CD4-positive, alpha-beta memory T cell (primary cell): ENCODE data around the gene C22orf15. TPM values are rescaled to one million over a fixed set of nuclear protein-coding genes. Genes with fewer than 3 reads are reported as not detected.

Source experiments
- CTCF ChIA-PET: fragments of 350-600 bp; sonication (Branson Sonifier 250); formaldehyde crosslinking; loops from one replicate; lab custom pipeline; 2021; ENCODE audit warnings: inconsistent platforms; ENCODE audit not compliant: partially characterized antibody; lab: Charles Lee
- POLR2A ChIA-PET: fragments of 350-600 bp; sonication (Branson Sonifier 250); formaldehyde crosslinking; loops from one replicate; lab custom pipeline; 2021; ENCODE audit not compliant: partially characterized antibody; lab: Charles Lee
- DNase-seq, 5 donors: peaks; one replicate each; pipeline versions ENCODE4 v3.0.0 to v3.0.0-alpha.2; 2020 to 2022; ENCODE audit warnings: mixed read lengths in 1 of 5
- H3K27ac ChIP-seq: one replicate; pipeline ENCODE4 v1.7.0; 2013; ENCODE audit warnings: low read depth, low read length
- H3K27me3 ChIP-seq: 2 replicates; pipeline ENCODE4 v1.7.0; 2013; ENCODE audit warnings: mild to moderate bottlenecking, low read length, moderate library complexity; ENCODE audit not compliant: insufficient read depth
- H3K36me3 ChIP-seq: 2 replicates; pipeline ENCODE4 v1.7.0; 2013; ENCODE audit warnings: mild to moderate bottlenecking, low read length, moderate library complexity; ENCODE audit not compliant: insufficient read depth
- H3K4me1 ChIP-seq: 2 replicates; pipeline ENCODE4 v1.7.0; 2013; ENCODE audit warnings: mild to moderate bottlenecking, low read length, moderate library complexity; ENCODE audit not compliant: insufficient read depth
- H3K4me3 ChIP-seq, 2 donors: one replicate each; pipeline ENCODE4 v1.7.0; 2013; ENCODE audit warnings: low read length in 2 of 2, mild to moderate bottlenecking in 1 of 2
- H3K9me3 ChIP-seq, 2 donors: one replicate each; pipeline ENCODE4 v1.7.0; 2013; ENCODE audit warnings: low read length in 2 of 2, control low read depth in 1 of 2; ENCODE audit not compliant: control insufficient read depth in 1 of 2
- H3K27ac Mint-ChIP-seq, 7 donors: one replicate each; pipeline ENCODE4 v1.8.0; 2020 to 2021; ENCODE audit warnings: mixed read lengths in 7 of 7, mild to moderate bottlenecking in 6 of 7, inconsistent platforms in 3 of 7, moderate library complexity in 3 of 7
- H3K27me3 Mint-ChIP-seq, 2 donors: one replicate each; pipeline ENCODE4 v1.8.0; 2020 to 2021; ENCODE audit warnings: mixed read lengths in 2 of 2
- H3K36me3 Mint-ChIP-seq, 2 donors: one replicate each; pipeline ENCODE4 v1.8.0; 2020 to 2021; ENCODE audit warnings: mixed read lengths in 2 of 2, inconsistent platforms in 1 of 2, mild to moderate bottlenecking in 1 of 2
- H3K4me1 Mint-ChIP-seq, 4 donors: one replicate each; pipeline ENCODE4 v1.8.0; 2020 to 2021; ENCODE audit warnings: mixed read lengths in 4 of 4, mild to moderate bottlenecking in 1 of 4
- H3K4me3 Mint-ChIP-seq, 8 donors: one replicate each; pipeline ENCODE4 v1.8.0; 2020 to 2021; ENCODE audit warnings: mixed read lengths in 8 of 8, mild to moderate bottlenecking in 7 of 8, moderate library complexity in 6 of 8, inconsistent platforms in 3 of 8
- H3K9me3 Mint-ChIP-seq, 8 donors: one replicate each; pipeline ENCODE4 v1.8.0; 2020 to 2021; ENCODE audit warnings: mixed read lengths in 8 of 8, mild to moderate bottlenecking in 5 of 8, inconsistent platforms in 3 of 8, moderate library complexity in 1 of 8
- intact Hi-C: fragments of 100-400 bp; cut with micrococcal nuclease; formaldehyde crosslinking; loops from one replicate; pipeline ENCODE4 v1.15.1; 2023
- polyA plus RNA-seq, 2 donors: library from polyadenylated mRNA; unstranded; fragments of 300-500 nt; fragmentation: Illumina TruSeq; gene quantifications; one replicate each; pipeline ENCODE4 v1.2.3, GENCODE V29; 2021
- total RNA-seq, 2 experiments: library from RNA; stranded (reverse); gene quantifications; one replicate each; pipeline ENCODE4 v1.2.3, GENCODE V29; 2021

The C22orf15 gene, protein sequence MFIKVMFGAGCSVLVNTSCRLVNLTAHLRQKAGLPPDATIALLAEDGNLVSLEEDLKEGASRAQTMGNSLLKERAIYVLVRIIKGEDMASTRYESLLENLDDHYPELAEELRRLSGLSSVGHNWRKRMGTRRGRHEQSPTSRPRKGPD
- 1 to 10 TPM; 1.5 to 1.9 TPM for total RNA-seq
- polyA plus RNA-seq = 1 to 10 TPM in 1 of 2 donors, under 1 TPM in 1; 0.34 to 1.2 TPM

DNA sequence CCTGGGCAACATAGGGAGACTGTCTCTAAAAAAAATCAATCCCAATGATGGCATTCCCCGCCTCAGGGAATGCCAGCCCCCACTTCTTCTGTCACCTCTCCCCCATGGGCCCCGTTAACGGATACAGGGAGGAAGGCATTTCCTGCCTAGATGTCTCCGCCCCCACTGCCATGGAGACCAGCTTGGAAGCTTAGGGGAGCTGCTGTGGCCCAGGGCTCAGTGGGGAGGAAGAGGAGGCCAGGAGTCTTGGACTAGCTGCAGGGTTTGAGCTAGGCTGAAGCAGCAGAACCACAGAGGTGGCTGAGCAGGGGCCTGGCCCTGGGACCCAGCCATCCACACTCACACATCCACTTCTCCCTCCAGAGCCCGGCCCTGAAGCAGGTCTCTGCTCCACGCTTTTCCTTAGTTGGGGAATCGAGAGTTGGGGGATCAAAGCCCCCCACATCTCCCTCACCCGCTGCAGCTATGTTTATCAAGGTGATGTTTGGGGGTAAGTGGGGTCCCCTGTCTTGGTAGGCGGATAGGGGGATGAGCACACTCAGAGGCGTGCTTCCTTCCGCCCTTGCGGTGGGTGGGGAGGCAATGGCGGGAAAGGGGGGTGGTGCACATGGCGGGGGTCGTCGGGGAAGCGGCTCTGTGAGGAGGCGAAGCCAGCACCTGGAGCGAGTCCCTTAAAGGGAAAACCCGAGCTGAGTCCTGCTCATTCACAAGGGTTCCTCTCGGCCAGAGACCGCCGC is at the start of gene C22orf15:
Gene C22orf15 (plus strand): TSS at position 149 of the 737 bp plus-strand sequence. CDS start 317 bp downstream, at position 466.
- H3K4me3 ChIP-seq = peak within 1 kb of the TSS in 1 of 2 donors; percentile 37
- H3K27ac ChIP-seq = no peak within 1 kb of the TSS
- DNase-seq = peak in 1 of 5 donors; percentile 31
- no peaks in the 10 kb centered on the region for H3K9me3 Mint-ChIP-seq
- H3K27me3 Mint-ChIP-seq = no peaks in the 10 kb centered on the region
- H3K27me3 ChIP-seq = no peaks in the 10 kb centered on the region
- CTCF ChIA-PET = interaction anchor here (0.7 kb wide), 1 partner anchor 18 kb away, joined by 3 read pairs; no protein-coding TSS in a partner anchor
- POLR2A ChIA-PET = interaction anchor here (1.4 to 2.4 kb wide), 2 partner anchors 9 to 11 kb away, joined by 4 to 8 read pairs; partner anchors contain the start of genes MMP11 and ZNF70
- intact Hi-C loops = no loop called here
- H3K4me1 Mint-ChIP-seq = peaks cover 9 to 38% (median 22%) of the 10 kb centered on the region in 4 donors
- no peaks in the 10 kb centered on the region for H3K9me3 ChIP-seq
- peak within 1 kb of the TSS; percentile 61 to 82 (median 69) for H3K4me3 Mint-ChIP-seq
- H3K36me3 ChIP-seq = peaks cover 7% of the 10 kb centered on the region
- H3K4me1 ChIP-seq = peaks cover 32% of the 10 kb centered on the region
- no peaks in the 10 kb centered on the region for H3K36me3 Mint-ChIP-seq
- peak within 1 kb of the TSS; percentile 2 to 82 (median 57) for H3K27ac Mint-ChIP-seq

GRCh38 chr22:23713696-23714595 is 48.8 kb upstream of the C22orf15 start:
- no peak overlapping the region for H3K27ac ChIP-seq
- peaks cover 32 to 48% of the 10 kb centered on the region in 2 donors for H3K36me3 Mint-ChIP-seq
- peaks cover 18 to 41% (median 26%) of the 10 kb centered on the region in 4 donors for H3K4me1 Mint-ChIP-seq
- ChIA-PET CTCF (interaction anchor here (1.6 kb wide), 1 partner anchor 11 kb away, joined by 3 read pairs; no protein-coding TSS in a partner anchor), POLR2A (interaction anchor here (5.7 kb wide), 1 partner anchor 17 kb away, joined by 31 read pairs; no protein-coding TSS in a partner anchor)
- H3K4me3 Mint-ChIP-seq = peak overlapping the region in 4 of 8 donors; percentile 33 to 66 (median 40)
- peaks cover 48% of the 10 kb centered on the region for H3K36me3 ChIP-seq
- intact Hi-C loops = no loop called here
- H3K9me3 Mint-ChIP-seq = no peaks in the 10 kb centered on the region
- no peak for DNase-seq
- peaks cover 21% of the 10 kb centered on the region for H3K4me1 ChIP-seq
- no peak overlapping the region for H3K4me3 ChIP-seq
- no peaks in the 10 kb centered on the region for H3K9me3 ChIP-seq
- no peaks in the 10 kb centered on the region for H3K27me3 Mint-ChIP-seq
- H3K27me3 ChIP-seq = no peaks in the 10 kb centered on the region
- H3K27ac Mint-ChIP-seq = peak overlapping the region in 4 of 7 donors; percentile 59 to 75 (median 72)

DNA sequence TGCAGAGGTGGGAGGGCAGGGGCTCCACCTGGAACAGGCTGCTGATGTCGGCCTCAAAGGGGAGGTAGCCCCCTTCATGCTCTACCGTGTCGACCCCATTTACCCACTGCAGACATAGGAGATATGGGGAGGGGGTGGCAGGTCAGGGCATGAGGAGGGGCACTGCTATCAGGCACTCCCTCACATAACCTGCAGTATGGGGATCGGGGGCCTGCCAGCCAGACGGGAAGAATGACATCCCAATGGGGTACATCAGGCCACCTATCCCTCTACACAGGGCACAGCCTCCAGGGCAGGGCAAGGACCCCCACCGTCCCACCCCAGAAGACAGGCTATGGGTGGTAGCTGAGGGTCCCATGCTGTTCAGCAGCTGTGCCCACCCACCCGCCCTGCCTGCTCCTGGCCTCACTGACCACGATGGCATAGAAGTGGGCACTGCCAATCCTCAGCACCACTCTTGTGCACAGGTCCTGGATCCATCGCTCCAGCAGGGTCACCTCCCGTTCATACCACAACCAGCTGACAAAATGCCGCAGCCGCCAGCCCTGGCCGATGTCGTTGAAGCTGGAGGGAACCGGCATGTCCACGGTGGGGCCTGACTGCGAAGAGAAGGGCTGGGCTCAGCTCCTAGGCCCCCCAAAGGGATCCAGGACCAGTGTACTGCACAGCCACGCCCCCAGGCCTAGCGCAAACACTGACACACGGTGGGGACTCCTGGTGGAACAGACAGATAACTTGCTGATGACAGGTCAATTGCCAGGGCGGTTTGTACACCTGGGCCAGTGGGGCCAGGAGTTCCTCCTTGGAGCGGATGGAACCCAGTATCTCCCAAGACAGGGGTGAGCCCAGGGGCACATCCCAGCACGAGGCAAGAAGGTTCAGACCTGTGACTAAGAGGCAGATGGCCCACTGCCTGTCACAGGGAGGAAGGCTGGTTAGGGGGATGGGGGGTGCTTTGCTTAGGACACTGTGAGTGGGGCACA is 47.9 kb upstream of the C22orf15 start:
- Mint-ChIP-seq H3K36me3 (peaks cover 23 to 39% of the 10 kb centered on the region in 2 donors), H3K4me1 (peaks cover 16 to 35% (median 23%) of the 10 kb centered on the region in 4 donors), H3K27ac (peak overlapping the region in 5 of 7 donors; percentile 55 to 84 (median 60)), H3K27me3 (no peaks in the 10 kb centered on the region), H3K4me3 (peak overlapping the region; percentile 64 to 86 (median 75)), H3K9me3 (no peaks in the 10 kb centered on the region)
- intact Hi-C loops = loop anchor here (5.0 kb wide), 3 partner anchors 37 to 122 kb away; partner anchors contain the start of genes DERL3, SMARCB1, VPREB3 and ZNF70
- Histone ChIP-seq H3K36me3 (peaks cover 39% of the 10 kb centered on the region), H3K27me3 (no peaks in the 10 kb centered on the region), H3K4me3 (no peak overlapping the region), H3K27ac (no peak overlapping the region), H3K9me3 (no peaks in the 10 kb centered on the region), H3K4me1 (peaks cover 21% of the 10 kb centered on the region)
- no peak for DNase-seq
- ChIA-PET CTCF (no interaction called here), POLR2A (interaction anchor here (5.7 kb wide), 1 partner anchor 18 kb away, joined by 31 read pairs; no protein-coding TSS in a partner anchor)

DNA sequence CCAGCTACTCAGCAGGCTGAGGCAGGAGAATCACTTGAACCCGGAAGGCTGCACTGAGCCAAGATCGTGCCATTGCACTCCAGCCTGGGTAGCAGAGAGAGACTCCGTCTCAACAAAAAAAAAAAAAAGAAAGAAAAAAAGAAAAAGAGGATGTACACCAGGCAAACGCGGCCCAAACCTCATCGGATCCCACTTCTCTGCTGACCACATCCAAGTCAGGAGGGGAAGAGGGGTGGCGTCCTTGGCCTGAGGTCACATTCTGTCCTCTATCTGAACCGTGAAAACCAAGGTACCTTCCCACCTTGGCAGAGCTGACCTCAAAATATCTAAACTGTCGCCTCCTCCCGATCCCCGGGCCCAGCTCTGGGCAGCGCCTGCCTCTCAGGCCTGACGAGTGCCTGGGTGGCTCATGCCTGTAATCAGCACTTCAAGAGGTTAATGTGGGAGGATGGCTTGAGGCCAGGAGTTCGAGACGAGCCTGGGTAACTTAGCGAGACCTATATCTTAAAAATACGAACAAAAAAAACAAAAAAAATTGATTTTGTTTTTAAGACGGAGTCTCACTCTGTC is 46.9 kb upstream of the C22orf15 start:
- ChIA-PET POLR2A (interaction anchor here (2.0 to 3.2 kb wide), 3 partner anchors 18 to 35 kb away, joined by 7 to 76 read pairs (median 14); partner anchors contain the start of gene ZNF70), CTCF (interaction anchor here (2.4 kb wide), 1 partner anchor 134 kb away, joined by 7 read pairs; no protein-coding TSS in a partner anchor)
- peak overlapping the region; percentile 68 to 86 (median 78) for H3K4me3 Mint-ChIP-seq
- Histone ChIP-seq H3K9me3 (no peaks in the 10 kb centered on the region), H3K4me3 (peak overlapping the region in 1 of 2 donors; percentile 62), H3K27ac (peak overlapping the region; percentile 77), H3K4me1 (peaks cover 21% of the 10 kb centered on the region), H3K27me3 (no peaks in the 10 kb centered on the region), H3K36me3 (peaks cover 30% of the 10 kb centered on the region)
- intact Hi-C loops = loop anchor here (2.0 to 5.0 kb wide), 4 partner anchors 19 to 121 kb away; partner anchors contain the start of genes DERL3, SMARCB1, VPREB3 and ZNF70
- no peak for DNase-seq
- H3K9me3 Mint-ChIP-seq = no peaks in the 10 kb centered on the region
- peaks cover 10 to 28% (median 18%) of the 10 kb centered on the region in 4 donors for H3K4me1 Mint-ChIP-seq
- H3K27me3 Mint-ChIP-seq = no peaks in the 10 kb centered on the region
- peak overlapping the region in 6 of 7 donors; percentile 24 to 81 (median 64) for H3K27ac Mint-ChIP-seq
- peaks cover 13 to 29% of the 10 kb centered on the region in 2 donors for H3K36me3 Mint-ChIP-seq

DNA sequence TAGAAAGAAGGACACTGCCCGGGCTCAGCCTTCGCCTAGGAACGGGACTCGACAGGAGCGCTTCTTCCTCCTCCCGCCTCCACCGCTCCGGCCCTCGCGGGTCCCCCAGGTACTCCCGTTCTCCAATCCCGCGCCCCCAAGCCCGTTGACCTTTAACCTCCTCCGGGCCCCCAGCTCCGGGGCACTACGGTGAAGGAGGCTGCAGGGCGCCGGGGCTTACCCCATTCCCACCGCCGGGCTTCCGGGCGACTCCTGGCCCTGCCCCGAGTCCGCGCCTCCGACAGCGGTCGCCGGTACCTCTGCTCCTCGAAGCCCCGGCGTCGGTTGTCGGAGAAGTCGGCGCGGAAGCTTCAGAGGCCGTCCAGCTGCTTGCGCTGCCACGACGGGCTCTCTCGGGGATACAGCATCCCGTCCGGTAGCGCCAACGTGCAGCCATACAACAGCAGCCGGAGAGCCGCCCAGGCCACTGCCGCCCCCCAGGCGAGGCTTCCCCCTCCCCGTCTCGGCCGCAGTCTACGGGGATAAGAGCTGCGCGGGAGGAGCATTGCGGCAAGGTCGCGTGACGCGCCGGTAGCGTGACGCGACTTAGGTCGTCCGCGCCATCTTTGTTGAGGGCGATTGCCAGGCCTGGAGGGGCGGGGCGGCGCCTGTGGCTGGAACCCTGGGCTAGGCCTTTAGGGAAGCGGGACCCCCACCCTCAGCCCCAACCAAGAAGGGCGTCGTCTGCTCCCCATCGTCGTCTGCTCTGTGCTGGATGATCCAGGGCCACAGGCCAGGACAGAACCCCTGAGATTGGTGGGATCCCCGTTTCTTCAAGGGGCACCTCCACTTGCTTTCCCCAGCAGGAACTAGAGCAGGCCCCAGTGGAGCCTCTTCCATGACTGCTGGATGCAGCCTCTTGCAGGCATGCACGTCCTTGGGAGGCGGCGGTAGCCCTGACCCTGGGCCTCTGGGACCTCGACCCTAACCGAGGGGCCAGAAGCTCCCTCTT is 45.7 kb upstream of the C22orf15 start:
- DNase-seq = peak; percentile 77 to 83 (median 81)
- Histone ChIP-seq H3K9me3 (no peaks in the 10 kb centered on the region), H3K36me3 (peaks cover 20% of the 10 kb centered on the region), H3K27me3 (no peaks in the 10 kb centered on the region), H3K4me3 (peak overlapping the region; percentile 62 to 69), H3K27ac (peak overlapping the region; percentile 77), H3K4me1 (peaks cover 21% of the 10 kb centered on the region)
- no peaks in the 10 kb centered on the region for H3K9me3 Mint-ChIP-seq
- H3K27me3 Mint-ChIP-seq = no peaks in the 10 kb centered on the region
- ChIA-PET CTCF (interaction anchor here (1.4 to 2.4 kb wide), 2 partner anchors 21 to 132 kb away, joined by 7 to 8 read pairs; no protein-coding TSS in a partner anchor), POLR2A (interaction anchor here (0.7 to 3.2 kb wide), 9 partner anchors 15 to 197 kb away, joined by 3 to 76 read pairs (median 4); partner anchors contain the start of genes SLC2A11, SMARCB1, VPREB3 and ZNF70)
- peaks cover 7 to 28% (median 13%) of the 10 kb centered on the region in 4 donors for H3K4me1 Mint-ChIP-seq
- H3K4me3 Mint-ChIP-seq = peak overlapping the region; percentile 73 to 87 (median 84)
- H3K36me3 Mint-ChIP-seq = peaks cover 6 to 18% of the 10 kb centered on the region in 2 donors
- intact Hi-C loops = loop anchor here (2.0 to 5.0 kb wide), 4 partner anchors 20 to 120 kb away; partner anchors contain the start of genes DERL3, SMARCB1, VPREB3 and ZNF70
- peak overlapping the region; percentile 60 to 93 (median 87) for H3K27ac Mint-ChIP-seq
